Measurements from ENCODE around the gene PRELID3B.

The PRELID3B gene

DNA sequence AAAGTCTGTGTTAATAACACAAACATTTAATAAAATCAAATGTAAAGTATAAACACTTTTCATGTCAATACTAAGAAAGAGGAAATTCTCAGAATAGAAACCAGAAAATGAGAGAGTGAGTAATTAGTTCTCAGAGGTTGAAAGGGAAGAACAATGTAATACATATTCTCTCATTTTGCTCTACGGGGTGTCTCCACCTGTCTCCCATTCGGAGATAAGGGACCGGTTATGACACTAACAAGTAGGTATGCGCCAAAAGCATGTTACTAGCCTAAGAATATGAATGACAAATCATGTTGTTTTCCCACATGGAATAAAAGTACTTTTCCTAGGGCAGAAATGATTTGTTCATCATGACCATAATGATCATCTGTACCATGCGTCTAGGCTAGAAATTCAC lies 35.6 kb upstream of the PRELID3B start:
- TF ChIP-seq, protein P1, sequence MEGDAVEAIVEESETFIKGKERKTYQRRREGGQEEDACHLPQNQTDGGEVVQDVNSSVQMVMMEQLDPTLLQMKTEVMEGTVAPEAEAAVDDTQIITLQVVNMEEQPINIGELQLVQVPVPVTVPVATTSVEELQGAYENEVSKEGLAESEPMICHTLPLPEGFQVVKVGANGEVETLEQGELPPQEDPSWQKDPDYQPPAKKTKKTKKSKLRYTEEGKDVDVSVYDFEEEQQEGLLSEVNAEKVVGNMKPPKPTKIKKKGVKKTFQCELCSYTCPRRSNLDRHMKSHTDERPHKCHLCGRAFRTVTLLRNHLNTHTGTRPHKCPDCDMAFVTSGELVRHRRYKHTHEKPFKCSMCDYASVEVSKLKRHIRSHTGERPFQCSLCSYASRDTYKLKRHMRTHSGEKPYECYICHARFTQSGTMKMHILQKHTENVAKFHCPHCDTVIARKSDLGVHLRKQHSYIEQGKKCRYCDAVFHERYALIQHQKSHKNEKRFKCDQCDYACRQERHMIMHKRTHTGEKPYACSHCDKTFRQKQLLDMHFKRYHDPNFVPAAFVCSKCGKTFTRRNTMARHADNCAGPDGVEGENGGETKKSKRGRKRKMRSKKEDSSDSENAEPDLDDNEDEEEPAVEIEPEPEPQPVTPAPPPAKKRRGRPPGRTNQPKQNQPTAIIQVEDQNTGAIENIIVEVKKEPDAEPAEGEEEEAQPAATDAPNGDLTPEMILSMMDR (conservative IDR thresholded peaks at IDR 0.05): no peak

DNA sequence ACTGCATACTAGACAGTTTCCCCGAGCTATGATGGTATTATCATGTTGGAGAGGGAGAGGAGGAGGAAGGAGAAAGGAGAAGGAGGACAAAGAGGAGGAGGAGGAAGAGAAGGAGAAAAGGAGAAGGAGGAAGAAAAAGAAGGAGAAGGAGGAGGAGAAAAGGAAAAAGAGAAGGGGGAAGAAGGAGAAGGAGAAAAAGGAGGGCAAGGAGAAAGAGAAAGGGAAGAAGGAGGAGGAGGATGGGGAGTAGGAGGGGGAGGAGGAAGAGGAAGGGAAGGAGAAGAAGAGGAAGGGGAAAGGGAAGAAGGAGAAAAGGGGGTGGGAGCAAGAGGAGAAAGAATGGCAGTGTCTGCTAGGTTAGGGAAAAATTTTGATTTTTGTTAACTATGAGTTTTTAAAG lies 35.1 kb upstream of the PRELID3B start:
- H3K27ac ChIP-seq: no peak overlapping the region
- TF ChIP-seq, protein P1 (conservative IDR thresholded peaks at IDR 0.05): no peak

More for the DNA sequence above, 35.6 kb upstream of the PRELID3B start:
- no peak overlapping the region for H3K27ac ChIP-seq

DNA sequence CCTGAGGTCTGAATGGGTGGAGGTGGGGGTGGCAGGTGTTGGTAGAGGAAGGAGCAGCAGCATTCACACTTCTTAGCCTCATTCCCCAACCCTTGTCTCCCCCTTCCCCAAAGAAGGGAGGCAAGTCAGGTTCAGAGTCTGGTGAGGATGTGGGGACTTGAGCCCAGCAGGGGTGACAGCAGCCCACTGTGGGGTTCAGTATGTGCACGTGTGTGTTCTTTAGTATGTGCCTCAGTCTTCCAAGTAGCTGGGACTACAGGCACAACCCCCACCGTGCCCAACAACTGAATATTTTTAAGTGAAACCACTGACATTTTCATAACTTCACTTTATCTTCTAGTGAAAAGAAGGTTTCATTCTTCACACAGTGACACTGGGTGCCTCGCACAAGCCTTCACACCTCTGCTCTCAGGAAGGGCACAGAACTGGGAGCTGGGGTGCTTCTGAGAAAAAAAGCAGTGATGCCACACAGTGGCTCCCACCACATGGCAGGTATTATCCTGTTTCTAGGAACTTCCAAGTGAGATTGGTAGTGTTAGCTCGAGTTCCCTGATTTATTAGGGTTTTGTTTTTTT lies 33.4 kb upstream of the PRELID3B start:
- TF ChIP-seq, protein P1 (conservative IDR thresholded peaks at IDR 0.05): no peak
- H3K27ac ChIP-seq: no peak overlapping the region

DNA sequence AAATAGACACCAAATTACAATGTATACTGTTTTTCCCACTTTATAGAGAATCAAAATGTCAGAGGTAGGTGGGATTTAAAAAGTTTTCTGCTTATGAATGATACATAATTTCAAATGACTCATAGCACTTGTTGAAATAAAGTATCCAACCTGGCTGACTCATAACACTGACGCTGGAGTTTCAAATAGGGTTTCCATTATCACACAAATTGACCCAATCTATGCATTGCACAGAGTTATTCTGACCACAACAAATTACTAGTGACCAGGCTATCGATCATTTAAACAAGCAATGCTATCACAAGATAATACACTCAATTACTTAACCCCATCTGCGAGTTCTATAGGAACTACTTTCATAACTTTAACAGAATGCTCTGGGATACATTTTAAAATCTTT lies 31.9 kb upstream of the PRELID3B start:
- TF ChIP-seq, protein P1 (conservative IDR thresholded peaks at IDR 0.05): no peak
- no peak overlapping the region for H3K27ac ChIP-seq

DNA sequence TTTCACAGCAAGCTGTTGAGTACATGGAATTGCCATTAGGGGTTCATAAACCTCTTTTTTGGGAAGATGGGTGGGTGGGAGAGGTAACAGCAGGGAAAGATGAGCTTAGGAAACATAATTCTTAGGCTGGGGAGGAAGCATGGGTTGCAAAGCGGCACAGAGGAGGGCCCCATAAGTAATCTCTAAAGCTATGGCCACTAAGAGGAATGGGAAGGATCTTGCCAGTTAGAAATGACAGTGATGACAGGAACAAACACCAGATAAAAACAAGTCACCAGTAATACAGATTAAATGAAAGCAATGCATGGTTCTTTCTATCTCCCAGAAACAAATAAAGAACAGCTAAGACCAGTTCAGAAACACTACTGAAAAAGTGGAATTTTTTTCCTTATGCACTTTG lies 31.0 kb upstream of the PRELID3B start:
- TF ChIP-seq, protein P1 (conservative IDR thresholded peaks at IDR 0.05): no peak

DNA sequence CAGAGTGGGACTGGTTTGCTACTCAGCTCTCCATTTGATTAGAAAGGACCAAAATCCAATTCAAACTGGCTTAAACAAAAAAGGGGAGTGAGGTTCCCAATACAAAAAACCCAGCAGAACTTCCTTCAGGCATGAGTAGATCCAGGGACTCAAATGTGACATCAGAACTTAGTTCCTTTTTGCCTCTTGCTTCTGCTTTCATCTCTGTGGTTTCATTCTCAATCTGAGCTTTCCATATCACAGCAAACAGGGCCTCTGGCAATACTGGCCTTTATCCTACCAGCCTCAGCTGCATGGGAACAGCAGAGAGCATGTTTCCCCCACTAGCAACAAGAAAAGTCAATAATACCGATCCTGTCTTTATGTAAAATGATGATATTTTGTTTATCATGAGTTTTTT lies 28.6 kb upstream of the PRELID3B start:
- TF ChIP-seq, protein P1 (conservative IDR thresholded peaks at IDR 0.05): no peak
- H3K27ac ChIP-seq: no peak overlapping the region

More for the DNA sequence above, 31.0 kb upstream of the PRELID3B start:
- no peak overlapping the region for H3K27ac ChIP-seq

DNA sequence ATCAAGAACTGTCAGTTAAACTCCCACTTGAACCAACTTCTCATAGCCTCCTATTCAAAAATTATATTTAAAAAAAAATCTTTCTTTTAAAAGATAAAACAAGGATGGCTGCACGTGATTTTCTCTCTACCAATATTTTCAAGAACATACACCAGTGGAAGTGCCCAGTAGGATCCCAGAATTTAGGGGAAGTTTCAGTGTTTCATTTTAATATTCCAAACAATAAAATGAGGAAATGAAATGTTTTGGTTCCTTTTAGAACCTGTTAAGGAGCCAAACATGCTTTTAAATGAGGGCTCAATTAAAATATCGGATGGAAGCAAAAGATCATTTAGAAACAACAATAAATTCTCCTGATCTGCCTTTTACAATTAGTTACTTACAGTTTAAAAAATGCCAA lies 26.4 kb upstream of the PRELID3B start:
- H3K27ac ChIP-seq: no peak overlapping the region
- TF ChIP-seq, protein P1 (conservative IDR thresholded peaks at IDR 0.05): no peak
